ENCODE data around the gene SPAST. TPM values are rescaled to one million over a fixed set of nuclear protein-coding genes. Genes with fewer than 3 reads are reported as not detected.

The SPAST gene
- total RNA-seq, 1 experiment from 2014 or later, result 16.2 TPM

DNA sequence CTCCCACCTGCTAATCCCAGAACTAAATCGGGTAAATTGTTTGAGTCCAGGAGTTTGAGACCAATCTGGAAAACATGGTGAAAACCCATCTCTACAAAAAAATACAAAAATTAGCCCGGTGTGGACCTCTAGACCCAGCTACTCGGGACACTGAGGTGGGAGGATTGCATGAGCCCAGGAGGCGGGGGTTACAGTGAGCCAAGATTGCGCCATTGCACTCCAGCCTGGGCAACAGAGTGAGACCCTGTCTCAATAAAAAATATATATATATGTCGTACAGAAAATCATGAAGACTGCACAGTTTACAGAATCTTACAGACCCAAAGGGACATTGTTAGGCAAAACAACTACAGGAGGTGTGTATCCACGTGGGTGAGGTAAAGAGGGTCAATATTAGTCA, 19.8 kb upstream of the SPAST start:
- no peaks in the 10 kb centered on the region for H4K20me1 ChIP-seq (ENCODE audit: insufficient read depth)
- peaks cover 9% of the 10 kb centered on the region for H3K79me2 ChIP-seq (ENCODE audit: insufficient read depth, low read length)
- H3K27ac ChIP-seq (ENCODE audit: low read depth, low read length), result no peak overlapping the region
- H3K9ac ChIP-seq (ENCODE audit: low read length), result no peak overlapping the region
- H3K27me3 ChIP-seq (ENCODE audit: insufficient read depth, low read length), result no peaks in the 10 kb centered on the region
- H3K4me2 ChIP-seq (ENCODE audit: low read length), result no peak overlapping the region
- ATAC-seq (no peak), DNase-seq (ENCODE audit: low read depth, low spot score) (no peak)
- H2AFZ ChIP-seq (ENCODE audit: low read depth, low read length, poor library complexity, severe bottlenecking), result no peak overlapping the region
- H3K9me3 ChIP-seq (ENCODE audit: control insufficient read depth in 1 of 2, insufficient read depth in 1 of 2, low read depth in 1 of 2, low read length in 2 of 2), result no peaks in the 10 kb centered on the region
- H3K4me3 ChIP-seq (replicated peaks in 1 of 2; ENCODE audit: low read depth in 1 of 2, low read length in 2 of 2), result no peak overlapping the region
- POLR2A ChIA-PET, result no interaction called here
- no TSS peak for BruUV-seq (replicated peaks)
- no peak for TF ChIP-seq MAX (IDR thresholded peaks at IDR 0.05)
- TF ChIP-seq FOSL1 (IDR thresholded peaks at IDR 0.05; ENCODE audit: low read depth), result no peak
- TF ChIP-seq ELF1 (IDR thresholded peaks at IDR 0.05; ENCODE audit: borderline replicate concordance, low read depth), result no peak
- TF ChIP-seq EZH2phosphoT487 (IDR thresholded peaks at IDR 0.05; ENCODE audit: borderline replicate concordance), result no peak
- TF ChIP-seq, protein P1, sequence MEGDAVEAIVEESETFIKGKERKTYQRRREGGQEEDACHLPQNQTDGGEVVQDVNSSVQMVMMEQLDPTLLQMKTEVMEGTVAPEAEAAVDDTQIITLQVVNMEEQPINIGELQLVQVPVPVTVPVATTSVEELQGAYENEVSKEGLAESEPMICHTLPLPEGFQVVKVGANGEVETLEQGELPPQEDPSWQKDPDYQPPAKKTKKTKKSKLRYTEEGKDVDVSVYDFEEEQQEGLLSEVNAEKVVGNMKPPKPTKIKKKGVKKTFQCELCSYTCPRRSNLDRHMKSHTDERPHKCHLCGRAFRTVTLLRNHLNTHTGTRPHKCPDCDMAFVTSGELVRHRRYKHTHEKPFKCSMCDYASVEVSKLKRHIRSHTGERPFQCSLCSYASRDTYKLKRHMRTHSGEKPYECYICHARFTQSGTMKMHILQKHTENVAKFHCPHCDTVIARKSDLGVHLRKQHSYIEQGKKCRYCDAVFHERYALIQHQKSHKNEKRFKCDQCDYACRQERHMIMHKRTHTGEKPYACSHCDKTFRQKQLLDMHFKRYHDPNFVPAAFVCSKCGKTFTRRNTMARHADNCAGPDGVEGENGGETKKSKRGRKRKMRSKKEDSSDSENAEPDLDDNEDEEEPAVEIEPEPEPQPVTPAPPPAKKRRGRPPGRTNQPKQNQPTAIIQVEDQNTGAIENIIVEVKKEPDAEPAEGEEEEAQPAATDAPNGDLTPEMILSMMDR (IDR thresholded peaks at IDR 0.05 in 2 of 3, conservative IDR thresholded peaks at IDR 0.05 in 1 of 3; ENCODE audit: borderline replicate concordance in 1 of 3, insufficient read depth in 1 of 3, low read depth in 2 of 3, low read length in 2 of 3), result no peak
- TF ChIP-seq YY1 (IDR thresholded peaks at IDR 0.05; ENCODE audit: extremely low read depth, insufficient replicate concordance, low read depth, low read length), result no peak
- TF ChIP-seq JUND (IDR thresholded peaks at IDR 0.05), result no peak
- no peak for TF ChIP-seq SIN3A (IDR thresholded peaks at IDR 0.05; ENCODE audit: low read depth)
- no peak for TF ChIP-seq POLR2AphosphoS5 (IDR thresholded peaks at IDR 0.05; ENCODE audit: low read depth, low read length)
- TF ChIP-seq, protein P2, sequence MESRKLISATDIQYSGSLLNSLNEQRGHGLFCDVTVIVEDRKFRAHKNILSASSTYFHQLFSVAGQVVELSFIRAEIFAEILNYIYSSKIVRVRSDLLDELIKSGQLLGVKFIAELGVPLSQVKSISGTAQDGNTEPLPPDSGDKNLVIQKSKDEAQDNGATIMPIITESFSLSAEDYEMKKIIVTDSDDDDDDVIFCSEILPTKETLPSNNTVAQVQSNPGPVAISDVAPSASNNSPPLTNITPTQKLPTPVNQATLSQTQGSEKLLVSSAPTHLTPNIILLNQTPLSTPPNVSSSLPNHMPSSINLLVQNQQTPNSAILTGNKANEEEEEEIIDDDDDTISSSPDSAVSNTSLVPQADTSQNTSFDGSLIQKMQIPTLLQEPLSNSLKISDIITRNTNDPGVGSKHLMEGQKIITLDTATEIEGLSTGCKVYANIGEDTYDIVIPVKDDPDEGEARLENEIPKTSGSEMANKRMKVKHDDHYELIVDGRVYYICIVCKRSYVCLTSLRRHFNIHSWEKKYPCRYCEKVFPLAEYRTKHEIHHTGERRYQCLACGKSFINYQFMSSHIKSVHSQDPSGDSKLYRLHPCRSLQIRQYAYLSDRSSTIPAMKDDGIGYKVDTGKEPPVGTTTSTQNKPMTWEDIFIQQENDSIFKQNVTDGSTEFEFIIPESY (IDR thresholded peaks at IDR 0.05; ENCODE audit: extremely low read depth, insufficient replicate concordance, low read length), result no peak
- TF ChIP-seq EZH2 (IDR thresholded peaks at IDR 0.05), result no peak
- no peak for TF ChIP-seq CBX3 (IDR thresholded peaks at IDR 0.05; ENCODE audit: low read depth)
- TF ChIP-seq ATF3 (IDR thresholded peaks at IDR 0.05), result no peak
- no peak for TF ChIP-seq ZFX (IDR thresholded peaks at IDR 0.05)
- no peak for TF ChIP-seq ZNF274 (IDR thresholded peaks at IDR 0.05; ENCODE audit: low read depth, low read length)
- no peak for TF ChIP-seq TCF7L2 (IDR thresholded peaks at IDR 0.05; ENCODE audit: borderline replicate concordance, extremely low read depth, insufficient read depth, insufficient read length)
- no peak for TF ChIP-seq SRF (IDR thresholded peaks at IDR 0.05; ENCODE audit: low read depth)
- TF ChIP-seq RAD21 (IDR thresholded peaks at IDR 0.05; ENCODE audit: low read depth), result no peak
- RAD21 ChIA-PET (ENCODE audit: low non-redundant PET in 1 of 2, low total read pairs in 2 of 2, uncharacterized antibody in 2 of 2, unreplicated experiment in 2 of 2), result no interaction called here
- intact Hi-C loops (cut with micrococcal nuclease), result no loop called here
- peaks cover 3 to 13% of the 10 kb centered on the region in 2 experiments; a peak in 3 of 4 replicates for H3K4me1 ChIP-seq (ENCODE audit: control insufficient read depth in 1 of 2, insufficient read depth in 2 of 2, low read length in 2 of 2)
- no peaks in the 10 kb centered on the region for H3K9me2 ChIP-seq (ENCODE audit: insufficient read depth)
- CTCF ChIA-PET, result no interaction called here
- H3K36me3 ChIP-seq (ENCODE audit: control insufficient read depth in 1 of 2, insufficient read depth in 2 of 2, low read length in 2 of 2), result no peaks in the 10 kb centered on the region

Data from HCT116 (cell line).